ENCODE data around the gene MCC. TPM values are rescaled to one million over a fixed set of nuclear protein-coding genes. Genes with fewer than 3 reads are reported as not detected.

MCC gene
- total RNA-seq, 1 experiment from 2014 or later = 0.41 TPM

DNA sequence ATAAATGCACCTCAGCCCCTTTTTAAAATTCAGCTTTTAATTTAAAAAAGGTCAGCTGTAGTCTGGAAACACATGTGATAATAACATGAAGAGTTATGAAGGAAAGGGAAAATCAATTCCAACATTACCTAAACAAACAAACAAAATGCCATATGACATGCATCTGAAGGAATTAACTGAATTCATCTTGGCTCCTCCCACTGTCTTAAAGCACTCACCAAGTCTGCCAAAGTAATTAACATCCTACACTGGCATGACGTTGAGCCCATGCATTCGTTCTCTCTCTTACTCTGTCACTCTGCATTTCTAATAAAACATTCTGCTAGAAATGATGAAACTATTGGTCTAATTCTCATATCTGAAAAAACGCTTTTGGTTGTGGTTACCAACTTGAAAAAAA is 91.2 kb downstream of the MCC start:
- Histone ChIP-seq H3K4me1 (ENCODE audit: control insufficient read depth, insufficient read depth, low read length) (no peaks in the 10 kb centered on the region), H3K9me3 (ENCODE audit: control insufficient read depth, insufficient read depth, low read depth, low read length) (no peaks in the 10 kb centered on the region), H3K36me3 (ENCODE audit: control insufficient read depth, insufficient read depth, low read length) (no peaks in the 10 kb centered on the region), H3K27me3 (ENCODE audit: control insufficient read depth, insufficient read depth, low read length) (no peaks in the 10 kb centered on the region), H3K27ac (ENCODE audit: low read length) (no peak overlapping the region), H3K4me3 (ENCODE audit: low read depth in 2 of 2, low read length in 2 of 2) (no peak overlapping the region)
- in situ Hi-C loops (cut with HindIII; ENCODE audit: low pct_unique_long_range_greater_than_20kb, low sequenced_read_pairs) = no loop called here
- no peak for ATAC-seq
- no TSS peak for BruUV-seq (replicated peaks)
- POLR2A ChIA-PET = no interaction called here
- TF ChIP-seq, protein P1, sequence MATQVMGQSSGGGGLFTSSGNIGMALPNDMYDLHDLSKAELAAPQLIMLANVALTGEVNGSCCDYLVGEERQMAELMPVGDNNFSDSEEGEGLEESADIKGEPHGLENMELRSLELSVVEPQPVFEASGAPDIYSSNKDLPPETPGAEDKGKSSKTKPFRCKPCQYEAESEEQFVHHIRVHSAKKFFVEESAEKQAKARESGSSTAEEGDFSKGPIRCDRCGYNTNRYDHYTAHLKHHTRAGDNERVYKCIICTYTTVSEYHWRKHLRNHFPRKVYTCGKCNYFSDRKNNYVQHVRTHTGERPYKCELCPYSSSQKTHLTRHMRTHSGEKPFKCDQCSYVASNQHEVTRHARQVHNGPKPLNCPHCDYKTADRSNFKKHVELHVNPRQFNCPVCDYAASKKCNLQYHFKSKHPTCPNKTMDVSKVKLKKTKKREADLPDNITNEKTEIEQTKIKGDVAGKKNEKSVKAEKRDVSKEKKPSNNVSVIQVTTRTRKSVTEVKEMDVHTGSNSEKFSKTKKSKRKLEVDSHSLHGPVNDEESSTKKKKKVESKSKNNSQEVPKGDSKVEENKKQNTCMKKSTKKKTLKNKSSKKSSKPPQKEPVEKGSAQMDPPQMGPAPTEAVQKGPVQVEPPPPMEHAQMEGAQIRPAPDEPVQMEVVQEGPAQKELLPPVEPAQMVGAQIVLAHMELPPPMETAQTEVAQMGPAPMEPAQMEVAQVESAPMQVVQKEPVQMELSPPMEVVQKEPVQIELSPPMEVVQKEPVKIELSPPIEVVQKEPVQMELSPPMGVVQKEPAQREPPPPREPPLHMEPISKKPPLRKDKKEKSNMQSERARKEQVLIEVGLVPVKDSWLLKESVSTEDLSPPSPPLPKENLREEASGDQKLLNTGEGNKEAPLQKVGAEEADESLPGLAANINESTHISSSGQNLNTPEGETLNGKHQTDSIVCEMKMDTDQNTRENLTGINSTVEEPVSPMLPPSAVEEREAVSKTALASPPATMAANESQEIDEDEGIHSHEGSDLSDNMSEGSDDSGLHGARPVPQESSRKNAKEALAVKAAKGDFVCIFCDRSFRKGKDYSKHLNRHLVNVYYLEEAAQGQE (IDR thresholded peaks at IDR 0.05; ENCODE audit: insufficient read depth in 1 of 2, low read depth in 2 of 2, low read length in 1 of 2) = no peak
- TF ChIP-seq POLR2AphosphoS5 (IDR thresholded peaks at IDR 0.05; ENCODE audit: low read depth, low read length) (no peak), TCF7L2 (IDR thresholded peaks at IDR 0.05; ENCODE audit: low read depth, low read length) (no peak), SIN3A (IDR thresholded peaks at IDR 0.05; ENCODE audit: borderline replicate concordance, insufficient read depth, low read depth, low read length) (no peak)
- TF ChIP-seq, protein P2, sequence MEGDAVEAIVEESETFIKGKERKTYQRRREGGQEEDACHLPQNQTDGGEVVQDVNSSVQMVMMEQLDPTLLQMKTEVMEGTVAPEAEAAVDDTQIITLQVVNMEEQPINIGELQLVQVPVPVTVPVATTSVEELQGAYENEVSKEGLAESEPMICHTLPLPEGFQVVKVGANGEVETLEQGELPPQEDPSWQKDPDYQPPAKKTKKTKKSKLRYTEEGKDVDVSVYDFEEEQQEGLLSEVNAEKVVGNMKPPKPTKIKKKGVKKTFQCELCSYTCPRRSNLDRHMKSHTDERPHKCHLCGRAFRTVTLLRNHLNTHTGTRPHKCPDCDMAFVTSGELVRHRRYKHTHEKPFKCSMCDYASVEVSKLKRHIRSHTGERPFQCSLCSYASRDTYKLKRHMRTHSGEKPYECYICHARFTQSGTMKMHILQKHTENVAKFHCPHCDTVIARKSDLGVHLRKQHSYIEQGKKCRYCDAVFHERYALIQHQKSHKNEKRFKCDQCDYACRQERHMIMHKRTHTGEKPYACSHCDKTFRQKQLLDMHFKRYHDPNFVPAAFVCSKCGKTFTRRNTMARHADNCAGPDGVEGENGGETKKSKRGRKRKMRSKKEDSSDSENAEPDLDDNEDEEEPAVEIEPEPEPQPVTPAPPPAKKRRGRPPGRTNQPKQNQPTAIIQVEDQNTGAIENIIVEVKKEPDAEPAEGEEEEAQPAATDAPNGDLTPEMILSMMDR (IDR thresholded peaks at IDR 0.05) = no peak
- intact Hi-C loops (cut with micrococcal nuclease; ENCODE audit: unreplicated experiment) = no loop called here
- no peak for DNase-seq (ENCODE audit: low read depth, low spot score)
- CTCF ChIA-PET = no interaction called here

DNA sequence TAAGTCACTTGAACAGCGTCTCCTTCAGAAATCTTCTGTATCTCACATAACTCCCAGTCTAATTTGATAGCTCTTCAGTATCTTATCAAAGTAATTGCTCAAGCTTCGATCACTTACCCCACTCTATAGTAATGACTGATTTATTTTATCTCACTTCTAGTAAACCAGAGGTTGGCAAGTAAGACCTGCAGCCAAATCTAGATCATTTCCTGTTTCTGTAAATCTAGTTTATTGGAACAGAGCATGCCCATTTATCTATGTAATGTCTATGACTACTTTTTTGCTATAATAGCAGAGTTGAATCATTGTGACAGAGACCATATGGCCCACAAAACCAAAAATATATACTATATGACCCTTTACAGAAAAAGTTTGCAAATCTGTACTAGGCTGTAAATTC is 93.6 kb downstream of the MCC start:
- DNase-seq (ENCODE audit: low read depth, low spot score) = no peak

More for the DNA sequence above, 93.6 kb downstream of the MCC start:
- Histone ChIP-seq H3K9me3 (ENCODE audit: control insufficient read depth, insufficient read depth, low read depth, low read length) (no peaks in the 10 kb centered on the region), H3K27ac (ENCODE audit: low read length) (no peak overlapping the region), H3K4me3 (ENCODE audit: low read depth in 2 of 2, low read length in 2 of 2) (no peak overlapping the region), H3K27me3 (ENCODE audit: control insufficient read depth, insufficient read depth, low read length) (no peaks in the 10 kb centered on the region; the same call in 1 of the 2 replicates), H3K4me1 (ENCODE audit: control insufficient read depth, insufficient read depth, low read length) (no peaks in the 10 kb centered on the region), H3K36me3 (ENCODE audit: control insufficient read depth, insufficient read depth, low read length) (no peaks in the 10 kb centered on the region)
- ChIA-PET CTCF (no interaction called here), POLR2A (no interaction called here)
- TF ChIP-seq SIN3A (IDR thresholded peaks at IDR 0.05; ENCODE audit: borderline replicate concordance, insufficient read depth, low read depth, low read length) (no peak), TCF7L2 (IDR thresholded peaks at IDR 0.05; ENCODE audit: low read depth, low read length) (no peak)
- TF ChIP-seq, protein P1 (IDR thresholded peaks at IDR 0.05; ENCODE audit: insufficient read depth in 1 of 2, low read depth in 2 of 2, low read length in 1 of 2) = no peak
- TF ChIP-seq, protein P2 (IDR thresholded peaks at IDR 0.05) = no peak
- intact Hi-C loops (cut with micrococcal nuclease; ENCODE audit: unreplicated experiment) = no loop called here
- no TSS peak for BruUV-seq (replicated peaks)
- in situ Hi-C loops (cut with HindIII; ENCODE audit: low pct_unique_long_range_greater_than_20kb, low sequenced_read_pairs) = no loop called here
- no peak for ATAC-seq

Measured in Panc1 (cell line).